SK-N-SH treated with all-trans-retinoic acid at 6 μM for 48 hours (cell line): ENCODE data around the gene ALPG.
A peak's percentile ranks its signal among the peaks of the same experiment; 100 is the strongest.
"Not testable (repeated sequence)": the region's sequence is repeated elsewhere in the genome, so short reads cannot be mapped to it uniquely, and the experiment has no call there.

ENCODE experiments used
- ATAC-seq: fragments of 200-7000 bp; cut with Tn5 transposase; 3 replicates; pipeline ENCODE4 v1.9.1; 2020; ENCODE audit warnings: mild to moderate bottlenecking, moderate library complexity
- BACH2 ChIP-seq: fragments of 250-450 bp; sonication (Bioruptor Pico); IDR thresholded peaks from 2 replicates; pipeline ENCODE4 v1.9.0; 2021; ENCODE audit warnings: mild to moderate bottlenecking, borderline replicate concordance
- CREB5 ChIP-seq: fragments of 250-450 bp; sonication (Bioruptor Pico); IDR thresholded peaks from 2 replicates; pipeline ENCODE4 v1.5.1; 2020; ENCODE audit warnings: low read depth, mild to moderate bottlenecking, moderate library complexity
- ESRRG ChIP-seq: fragments of 250-450 bp; sonication (Bioruptor Pico); IDR thresholded peaks from 2 replicates; pipeline ENCODE4 v1.6.1; 2021; ENCODE audit warnings: mild to moderate bottlenecking
- GLIS3 ChIP-seq: fragments of 250-450 bp; sonication (Bioruptor Pico); IDR thresholded peaks from 2 replicates; pipeline ENCODE4 v1.5.0; 2020; ENCODE audit warnings: mild to moderate bottlenecking, moderate library complexity
- ISL1 ChIP-seq: fragments of 250-450 bp; sonication (Bioruptor Pico); IDR thresholded peaks from 2 replicates; pipeline ENCODE4 v2.1.2; 2022; ENCODE audit warnings: mild to moderate bottlenecking, moderate library complexity
- OSR1 ChIP-seq: fragments of 250-450 bp; sonication (Bioruptor Pico); IDR thresholded peaks from 2 replicates; pipeline ENCODE4 v1.8.0; 2022; ENCODE audit warnings: moderate library complexity, mild to moderate bottlenecking, inconsistent platforms
- PATZ1 ChIP-seq: fragments of 250-450 bp; sonication (Bioruptor Pico); IDR thresholded peaks from 2 replicates; pipeline ENCODE4 v1.8.0; 2020; ENCODE audit warnings: mild to moderate bottlenecking, moderate library complexity, borderline replicate concordance
- POU6F1 ChIP-seq: fragments of 250-450 bp; sonication (Bioruptor Pico); IDR thresholded peaks from 2 replicates; pipeline ENCODE4 v1.8.0; 2021; ENCODE audit warnings: low read depth, mild to moderate bottlenecking, moderate library complexity, borderline replicate concordance
- TCF4 ChIP-seq: fragments of 250-450 bp; sonication (Bioruptor Pico); IDR thresholded peaks from 2 replicates; pipeline ENCODE4 v1.8.0; 2021; ENCODE audit warnings: mild to moderate bottlenecking, moderate library complexity, borderline replicate concordance
- TOX ChIP-seq: fragments of 250-450 bp; sonication (Bioruptor Pico); IDR thresholded peaks from 2 replicates; pipeline ENCODE4 v1.8.0; 2021; ENCODE audit warnings: mild to moderate bottlenecking, moderate library complexity, borderline replicate concordance
- ZC3H10 ChIP-seq: fragments of 250-450 bp; sonication (Bioruptor Pico); IDR thresholded peaks from 2 replicates; pipeline ENCODE4 v1.5.1; 2021; ENCODE audit warnings: mild to moderate bottlenecking, moderate library complexity
- ZFP30 ChIP-seq: fragments of 450-650 bp; formaldehyde crosslinking; IDR thresholded peaks from 2 replicates; pipeline ENCODE4 v1.5.0; 2022; ENCODE audit warnings: mild to moderate bottlenecking, moderate library complexity
- ZNF565 ChIP-seq: fragments of 450-650 bp; formaldehyde crosslinking; conservative IDR thresholded peaks from 2 replicates; pipeline ENCODE4 v1.5.0; 2020; ENCODE audit warnings: low read depth, mild to moderate bottlenecking, moderate library complexity
- ZNF70 ChIP-seq: fragments of 450-650 bp; formaldehyde crosslinking; IDR thresholded peaks from 2 replicates; pipeline ENCODE4 v1.5.0; 2020; ENCODE audit warnings: mild to moderate bottlenecking, moderate library complexity
- TF ChIP-seq, protein P1 (sequence below): fragments of 250-450 bp; sonication (Bioruptor Pico); IDR thresholded peaks from 2 replicates; pipeline ENCODE4 v1.5.1; 2021; ENCODE audit warnings: mild to moderate bottlenecking, moderate library complexity
- TF ChIP-seq, protein P2 (sequence below): fragments of 250-450 bp; sonication (Bioruptor Pico); IDR thresholded peaks from 2 replicates; pipeline ENCODE4 v1.5.0; 2020; ENCODE audit warnings: mild to moderate bottlenecking, moderate library complexity

Gene ALPG

GRCh38 chr2:232432598-232433184 lies 26.0 kb downstream of the ALPG start:
- ATAC-seq, result peak; percentile 63
- TF ChIP-seq GLIS3 (CRISPR knock-in tag) (no peak), ZNF70 (CRISPR knock-in tag) (no peak), ISL1 (CRISPR knock-in tag) (no peak), ESRRG (CRISPR knock-in tag) (no peak), PATZ1 (CRISPR knock-in tag) (no peak), ZNF565 (no peak), ZFP30 (CRISPR knock-in tag) (no peak), POU6F1 (CRISPR knock-in tag) (no peak)
- TF ChIP-seq, protein P1, sequence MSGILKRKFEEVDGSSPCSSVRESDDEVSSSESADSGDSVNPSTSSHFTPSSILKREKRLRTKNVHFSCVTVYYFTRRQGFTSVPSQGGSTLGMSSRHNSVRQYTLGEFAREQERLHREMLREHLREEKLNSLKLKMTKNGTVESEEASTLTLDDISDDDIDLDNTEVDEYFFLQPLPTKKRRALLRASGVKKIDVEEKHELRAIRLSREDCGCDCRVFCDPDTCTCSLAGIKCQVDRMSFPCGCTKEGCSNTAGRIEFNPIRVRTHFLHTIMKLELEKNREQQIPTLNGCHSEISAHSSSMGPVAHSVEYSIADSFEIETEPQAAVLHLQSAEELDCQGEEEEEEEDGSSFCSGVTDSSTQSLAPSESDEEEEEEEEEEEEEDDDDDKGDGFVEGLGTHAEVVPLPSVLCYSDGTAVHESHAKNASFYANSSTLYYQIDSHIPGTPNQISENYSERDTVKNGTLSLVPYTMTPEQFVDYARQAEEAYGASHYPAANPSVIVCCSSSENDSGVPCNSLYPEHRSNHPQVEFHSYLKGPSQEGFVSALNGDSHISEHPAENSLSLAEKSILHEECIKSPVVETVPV (CRISPR knock-in tag), result no peak
- TF ChIP-seq, all 23 proteins: peak for 0

- ATAC-seq, result not testable (repeated sequence)
These were observed 27.0 kb downstream of the ALPG start for GRCh38 chr2:232433622-232434021.

- TF ChIP-seq ZNF70 (CRISPR knock-in tag) (no peak), ZNF565 (no peak), OSR1 (no peak), TOX (CRISPR knock-in tag) (no peak), ZC3H10 (CRISPR knock-in tag) (no peak), TCF4 (CRISPR knock-in tag) (no peak), ISL1 (CRISPR knock-in tag) (no peak), PATZ1 (CRISPR knock-in tag) (no peak), CREB5 (CRISPR knock-in tag) (no peak), GLIS3 (CRISPR knock-in tag) (no peak), BACH2 (no peak), POU6F1 (CRISPR knock-in tag) (no peak)
- TF ChIP-seq, protein P2, sequence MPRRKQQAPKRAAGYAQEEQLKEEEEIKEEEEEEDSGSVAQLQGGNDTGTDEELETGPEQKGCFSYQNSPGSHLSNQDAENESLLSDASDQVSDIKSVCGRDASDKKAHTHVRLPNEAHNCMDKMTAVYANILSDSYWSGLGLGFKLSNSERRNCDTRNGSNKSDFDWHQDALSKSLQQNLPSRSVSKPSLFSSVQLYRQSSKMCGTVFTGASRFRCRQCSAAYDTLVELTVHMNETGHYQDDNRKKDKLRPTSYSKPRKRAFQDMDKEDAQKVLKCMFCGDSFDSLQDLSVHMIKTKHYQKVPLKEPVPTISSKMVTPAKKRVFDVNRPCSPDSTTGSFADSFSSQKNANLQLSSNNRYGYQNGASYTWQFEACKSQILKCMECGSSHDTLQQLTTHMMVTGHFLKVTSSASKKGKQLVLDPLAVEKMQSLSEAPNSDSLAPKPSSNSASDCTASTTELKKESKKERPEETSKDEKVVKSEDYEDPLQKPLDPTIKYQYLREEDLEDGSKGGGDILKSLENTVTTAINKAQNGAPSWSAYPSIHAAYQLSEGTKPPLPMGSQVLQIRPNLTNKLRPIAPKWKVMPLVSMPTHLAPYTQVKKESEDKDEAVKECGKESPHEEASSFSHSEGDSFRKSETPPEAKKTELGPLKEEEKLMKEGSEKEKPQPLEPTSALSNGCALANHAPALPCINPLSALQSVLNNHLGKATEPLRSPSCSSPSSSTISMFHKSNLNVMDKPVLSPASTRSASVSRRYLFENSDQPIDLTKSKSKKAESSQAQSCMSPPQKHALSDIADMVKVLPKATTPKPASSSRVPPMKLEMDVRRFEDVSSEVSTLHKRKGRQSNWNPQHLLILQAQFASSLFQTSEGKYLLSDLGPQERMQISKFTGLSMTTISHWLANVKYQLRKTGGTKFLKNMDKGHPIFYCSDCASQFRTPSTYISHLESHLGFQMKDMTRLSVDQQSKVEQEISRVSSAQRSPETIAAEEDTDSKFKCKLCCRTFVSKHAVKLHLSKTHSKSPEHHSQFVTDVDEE (CRISPR knock-in tag), result no peak
- TF ChIP-seq, protein P1 (CRISPR knock-in tag), result no peak
- TF ChIP-seq, all 23 proteins: peak for 0
- ATAC-seq, result no peak
These were observed 27.4 kb downstream of the ALPG start for GRCh38 chr2:232434091-232434490.
